K562 (cell line): Measurements from ENCODE around the gene ZCCHC14. TPM values are rescaled to one million over a fixed set of nuclear protein-coding genes. Genes with fewer than 3 reads are reported as not detected.

Source experiments
- BHLHE40 ChIP-seq: IDR thresholded peaks from 2 replicates; pipeline ENCODE4 v1.6.1; 2011; ENCODE audit warnings: low read length, improper control_type of control experiment
- BRF1 ChIP-seq: IDR thresholded peaks from 3 replicates; pipeline ENCODE4 v1.6.1; 2011; ENCODE audit warnings: borderline replicate concordance, mild to moderate bottlenecking; ENCODE audit not compliant: insufficient read length; ENCODE audit errors: extremely low read depth
- CTCFL ChIP-seq: IDR thresholded peaks from 2 replicates; pipeline ENCODE4 v1.6.1; 2011; ENCODE audit warnings: borderline replicate concordance, low read depth, mild to moderate bottlenecking, moderate library complexity, low read length; ENCODE audit not compliant: insufficient read depth, poor library complexity, severe bottlenecking
- ELF2 ChIP-seq: fragments of 250-450 bp; sonication (Bioruptor Pico); IDR thresholded peaks from 2 replicates; pipeline ENCODE4 v1.5.0; 2021; ENCODE audit warnings: mild to moderate bottlenecking
- ESRRB ChIP-seq: fragments of 250-450 bp; sonication (Bioruptor Pico); IDR thresholded peaks from 2 replicates; pipeline ENCODE4 v1.5.0; 2020; ENCODE audit warnings: mild to moderate bottlenecking, moderate library complexity, borderline replicate concordance
- FIP1L1 ChIP-seq: fragments of 200-400 bp; formaldehyde crosslinking; IDR thresholded peaks from 2 replicates; pipeline ENCODE4 v1.6.1; 2018; ENCODE audit warnings: mild to moderate bottlenecking, low read depth, low read length; ENCODE audit not compliant: poor library complexity, severe bottlenecking
- HDAC1 ChIP-seq, 2 experiments: fragments of 450-650 bp; IDR thresholded peaks; 2 replicates each; pipeline ENCODE4 v1.6.1; 2016 to 2017; ENCODE audit warnings: inconsistent platforms in 1 of 2, mild to moderate bottlenecking in 1 of 2, moderate library complexity in 1 of 2
- KDM1A ChIP-seq, 2 experiments: fragments of 450-650 bp; IDR thresholded peaks; 2 replicates each; pipeline ENCODE4 v1.6.1; 2016; ENCODE audit warnings: mild to moderate bottlenecking in 2 of 2
- KHSRP ChIP-seq: fragments of 450-650 bp; IDR thresholded peaks from 2 replicates; pipeline ENCODE4 v1.6.1; 2017
- MAFK ChIP-seq: IDR thresholded peaks from 2 replicates; pipeline ENCODE4 v1.6.1; 2011; ENCODE audit warnings: low read length, improper control_type of control experiment
- PML ChIP-seq: IDR thresholded peaks from 2 replicates; pipeline ENCODE4 v1.6.1; 2012; ENCODE audit warnings: low read length, inconsistent platforms
- PTRF ChIP-seq: fragments of 450-650 bp; IDR thresholded peaks from 2 replicates; pipeline ENCODE4 v1.6.1; 2016; ENCODE audit warnings: mild to moderate bottlenecking, missing genetic modification characterization, missing compliant biosample characterization
- RBBP5 ChIP-seq: fragments of 200-600 bp; sonication (generic); IDR thresholded peaks from 2 replicates; pipeline ENCODE4 v1.6.1; 2012; ENCODE audit warnings: borderline replicate concordance, mild to moderate bottlenecking, low read length, control low read depth, inconsistent platforms; ENCODE audit not compliant: insufficient read depth, poor library complexity, severe bottlenecking
- THRA ChIP-seq: fragments of 450-650 bp; IDR thresholded peaks from 2 replicates; pipeline ENCODE4 v1.6.1; 2017; ENCODE audit warnings: mild to moderate bottlenecking, moderate library complexity
- TSC22D4 ChIP-seq: fragments of 450-650 bp; IDR thresholded peaks from 2 replicates; pipeline ENCODE4 v1.6.1; 2016; ENCODE audit warnings: missing genetic modification characterization, missing biosample characterization, control low read depth
- ZBTB7A ChIP-seq: IDR thresholded peaks from 2 replicates; pipeline ENCODE4 v1.6.1; 2011; ENCODE audit warnings: low read depth, mild to moderate bottlenecking, low read length, moderate library complexity, borderline replicate concordance; ENCODE audit not compliant: control insufficient read depth
- ZC3H11A ChIP-seq: IDR thresholded peaks from 2 replicates; pipeline ENCODE4 v1.6.1; 2012; ENCODE audit warnings: low read depth, low read length, improper control_type of control experiment
- ZFP36 ChIP-seq: fragments of 150-350 bp; IDR thresholded peaks from 2 replicates; pipeline ENCODE4 v1.6.1; 2018; ENCODE audit warnings: low read length, low read depth; ENCODE audit not compliant: partially characterized antibody
- ZNF217 ChIP-seq: sonication (generic); formaldehyde crosslinking; IDR thresholded peaks from 2 replicates; pipeline ENCODE4 v1.8.0; 2022; ENCODE audit warnings: mild to moderate bottlenecking, missing genetic modification reagents
- polyA plus RNA-seq, 8 experiments: library from polyadenylated mRNA; depleted of rRNA in 4 of 8; stranded (reverse) in 5 of 8; unstranded in 3 of 8; fragments of >200 nt; fragmentation: Nextera tagmentation in 2 of 8; fragmentation: Illumina TruSeq in 1 of 8; extraction: Ambion mirVana in 2 of 8; extraction: Trizol in 1 of 8; gene quantifications; 2 replicates each; pipeline versions ENCODE4 v1.2.1 to v1.2.3, GENCODE V29; 2011 to 2014; ENCODE audit warnings: inconsistent platforms in 1 of 8, missing spikeins in 1 of 8
- total RNA-seq, 7 experiments: library from RNA; depleted of rRNA in 6 of 7; stranded (reverse); fragments of >200 nt in 6 of 7; fragmentation: Illumina TruSeq in 2 of 7; extraction: Trizol in 2 of 7; gene quantifications; 2 replicates each; pipeline versions ENCODE4 v1.2.1 to v1.2.3, GENCODE V29; 2011 to 2021; ENCODE audit warnings: low replicate concordance in 1 of 7
- TF ChIP-seq, protein P1 (sequence below): fragments of 450-650 bp; IDR thresholded peaks from 2 replicates; pipeline ENCODE4 v1.6.1; 2016; ENCODE audit warnings: missing biosample characterization, missing genetic modification characterization
- TF ChIP-seq, protein P2 (sequence below), 2 experiments: IDR thresholded peaks; 2 replicates each; pipeline ENCODE4 v1.6.1; 2011; ENCODE audit warnings: borderline replicate concordance in 1 of 2, control low read depth in 1 of 2, low read depth in 1 of 2, low read length in 1 of 2, mild to moderate bottlenecking in 1 of 2, mixed read lengths in 1 of 2, moderate library complexity in 1 of 2; ENCODE audit not compliant: insufficient read depth in 1 of 2, insufficient read length in 1 of 2, poor library complexity in 1 of 2, severe bottlenecking in 1 of 2; ENCODE audit errors: extremely low read depth in 1 of 2

Gene ZCCHC14
- total and polyA plus RNA-seq, 9 of the 15 experiments (the other 6 are each of a cell fraction or from before 2014, with no cell fraction given) = 1.5 to 12.4 (median 2.9) TPM

GRCh38 chr16:87392821-87393679 is 99.8 kb downstream of the ZCCHC14 start (continued):
- TF ChIP-seq BRF1 (no peak), MAFK (no peak), CTCFL (peak; percentile 39), BHLHE40 (no peak), KDM1A (IDR thresholded peaks at IDR 0.05) (no peak), HDAC1 (IDR thresholded peaks at IDR 0.05) (no peak; a peak in 1 of 4 replicates), ELF2 (CRISPR knock-in tag) (no peak), ZBTB7A (no peak), ZC3H11A (no peak), RBBP5 (no peak), PML (no peak), KHSRP (0 out of 2 replicates have a peak, but pooled peaks have one; percentile 23), THRA (no peak), TSC22D4 (no peak), FIP1L1 (no peak), ZNF217 (no peak), ESRRB (CRISPR knock-in tag) (no peak), ZFP36 (no peak), PTRF (tag) (no peak)
- TF ChIP-seq, protein P1, sequence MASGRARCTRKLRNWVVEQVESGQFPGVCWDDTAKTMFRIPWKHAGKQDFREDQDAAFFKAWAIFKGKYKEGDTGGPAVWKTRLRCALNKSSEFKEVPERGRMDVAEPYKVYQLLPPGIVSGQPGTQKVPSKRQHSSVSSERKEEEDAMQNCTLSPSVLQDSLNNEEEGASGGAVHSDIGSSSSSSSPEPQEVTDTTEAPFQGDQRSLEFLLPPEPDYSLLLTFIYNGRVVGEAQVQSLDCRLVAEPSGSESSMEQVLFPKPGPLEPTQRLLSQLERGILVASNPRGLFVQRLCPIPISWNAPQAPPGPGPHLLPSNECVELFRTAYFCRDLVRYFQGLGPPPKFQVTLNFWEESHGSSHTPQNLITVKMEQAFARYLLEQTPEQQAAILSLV = no peak
- TF ChIP-seq, protein P2, sequence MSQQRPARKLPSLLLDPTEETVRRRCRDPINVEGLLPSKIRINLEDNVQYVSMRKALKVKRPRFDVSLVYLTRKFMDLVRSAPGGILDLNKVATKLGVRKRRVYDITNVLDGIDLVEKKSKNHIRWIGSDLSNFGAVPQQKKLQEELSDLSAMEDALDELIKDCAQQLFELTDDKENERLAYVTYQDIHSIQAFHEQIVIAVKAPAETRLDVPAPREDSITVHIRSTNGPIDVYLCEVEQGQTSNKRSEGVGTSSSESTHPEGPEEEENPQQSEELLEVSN (IDR thresholded peaks at IDR 0.05; ENCODE audit: borderline replicate concordance in 1 of 2, extremely low read depth in 1 of 2, insufficient read depth in 1 of 2, insufficient read length in 1 of 2, low read depth in 1 of 2, low read length in 1 of 2, poor library complexity in 1 of 2, severe bottlenecking in 1 of 2) = no peak
